Endodermal cell (in vitro differentiated cells): ENCODE measurements around the gene ZNF814. TPM values are rescaled to one million over a fixed set of nuclear protein-coding genes. Genes with fewer than 3 reads are reported as not detected.
"Not testable (repeated sequence)": the region's sequence is repeated elsewhere in the genome, so short reads cannot be mapped to it uniquely, and the experiment has no call there.

Experiments used
- DNase-seq: peaks from one replicate; pipeline ENCODE4 v3.0.0-alpha.2; 2017
- H3K27ac ChIP-seq: 2 replicates; pipeline ENCODE4 v1.5.1; 2013; ENCODE audit warnings: mild to moderate bottlenecking, low read depth, low read length, moderate library complexity
- H3K27me3 ChIP-seq: 2 replicates; pipeline ENCODE4 v1.6.1; 2013; ENCODE audit warnings: mild to moderate bottlenecking, low read length, moderate library complexity; ENCODE audit not compliant: insufficient read depth, control insufficient read depth, poor library complexity, severe bottlenecking
- H3K36me3 ChIP-seq: 2 replicates; pipeline ENCODE4 v1.7.0; 2013; ENCODE audit warnings: mild to moderate bottlenecking, low read length, moderate library complexity; ENCODE audit not compliant: control insufficient read depth, insufficient read depth
- H3K4me1 ChIP-seq: one replicate; pipeline ENCODE4 v1.7.0; 2013; ENCODE audit warnings: low read length; ENCODE audit not compliant: control insufficient read depth, insufficient read depth
- H3K4me3 ChIP-seq: 2 replicates; pipeline ENCODE4 v1.5.1; 2013; ENCODE audit warnings: mild to moderate bottlenecking, low read length, moderate library complexity
- H3K9ac ChIP-seq: 2 replicates; pipeline ENCODE4 v1.6.1; 2013; ENCODE audit warnings: mild to moderate bottlenecking, low read length, moderate library complexity; ENCODE audit not compliant: poor library complexity, severe bottlenecking; ENCODE audit errors: extremely low read depth
- H3K9me3 ChIP-seq: 2 replicates; pipeline ENCODE4 v1.6.1; 2013; ENCODE audit warnings: mild to moderate bottlenecking, low read length, moderate library complexity; ENCODE audit not compliant: control insufficient read depth
- H3K27ac Mint-ChIP-seq: 2 replicates; pipeline ENCODE4 v1.8.0; 2020; ENCODE audit warnings: mixed read lengths
- H3K27me3 Mint-ChIP-seq: 2 replicates; pipeline ENCODE4 v1.8.0; 2021; ENCODE audit warnings: mild to moderate bottlenecking, mixed read lengths; ENCODE audit not compliant: insufficient read depth
- H3K36me3 Mint-ChIP-seq: 2 replicates; pipeline ENCODE4 v1.8.0; 2020; ENCODE audit warnings: low read depth, mixed read lengths
- H3K4me1 Mint-ChIP-seq: 2 replicates; pipeline ENCODE4 v1.8.0; 2020; ENCODE audit warnings: mixed read lengths
- H3K4me3 Mint-ChIP-seq: 2 replicates; pipeline ENCODE4 v1.8.0; 2020; ENCODE audit warnings: mild to moderate bottlenecking, moderate library complexity, mixed read lengths
- H3K9me3 Mint-ChIP-seq: 2 replicates; pipeline ENCODE4 v1.8.0; 2020; ENCODE audit warnings: mild to moderate bottlenecking, mixed read lengths
- CTCF ChIP-seq: fragments of 200-600 bp; sonication (generic); conservative IDR thresholded peaks from 2 replicates; pipeline ENCODE4 v1.5.0; 2021; ENCODE audit warnings: antibody characterized with exemption, mild to moderate bottlenecking
- WGBS, 2 experiments: methylation state at CpG; one replicate each; pipeline versions ENCODE4 v1.1.5 to v1.1.7; 2013; ENCODE audit warnings: missing lambda C conversion rate in 2 of 2, mixed read lengths in 1 of 2; ENCODE audit not compliant: insufficient coverage in 1 of 2, insufficient read length in 1 of 2; 5-methylcytosine and 5-hydroxymethylcytosine counted together
- total RNA-seq, 2 donors: library from RNA; stranded (reverse); fragmentation: NEBNext Ultra II Directional in 1 of 2; extraction: Animal tissue kit (Norgen Biotek cat#: 25700) in 1 of 2; gene quantifications; 2 replicates in 1 of 2; 3 replicates in 1 of 2; pipeline ENCODE4 v1.2.1, GENCODE V29; 2021

Gene ZNF814
- total RNA-seq, 2 donors from 2014 or later, result 54.7 to 63.0 TPM

- no peak overlapping the region for H3K9ac ChIP-seq
- peaks cover 10% of the 10 kb centered on the region for H3K9me3 Mint-ChIP-seq
- peaks cover 21% of the 10 kb centered on the region for H3K9me3 ChIP-seq
- no peak for DNase-seq
- H3K4me1 ChIP-seq, result no peaks in the 10 kb centered on the region
- H3K4me3 ChIP-seq, result no peak overlapping the region
- no peaks in the 10 kb centered on the region for H3K27me3 ChIP-seq
- H3K27ac ChIP-seq, result no peak overlapping the region
- no peak overlapping the region for H3K4me3 Mint-ChIP-seq
- no peaks in the 10 kb centered on the region for H3K4me1 Mint-ChIP-seq
- no peak for TF ChIP-seq CTCF
- peaks cover 11% of the 10 kb centered on the region for H3K36me3 Mint-ChIP-seq
- H3K27ac Mint-ChIP-seq, result no peak overlapping the region
- H3K36me3 ChIP-seq, result peaks cover 17% of the 10 kb centered on the region
- no peaks in the 10 kb centered on the region for H3K27me3 Mint-ChIP-seq
- WGBS, 2 experiments, result 93 to 100% methylated on average over 5 of the region's 5 CpGs
Observed at GRCh38 chr19:57900311-57900710, 11.5 kb upstream of the ZNF814 start.

DNA sequence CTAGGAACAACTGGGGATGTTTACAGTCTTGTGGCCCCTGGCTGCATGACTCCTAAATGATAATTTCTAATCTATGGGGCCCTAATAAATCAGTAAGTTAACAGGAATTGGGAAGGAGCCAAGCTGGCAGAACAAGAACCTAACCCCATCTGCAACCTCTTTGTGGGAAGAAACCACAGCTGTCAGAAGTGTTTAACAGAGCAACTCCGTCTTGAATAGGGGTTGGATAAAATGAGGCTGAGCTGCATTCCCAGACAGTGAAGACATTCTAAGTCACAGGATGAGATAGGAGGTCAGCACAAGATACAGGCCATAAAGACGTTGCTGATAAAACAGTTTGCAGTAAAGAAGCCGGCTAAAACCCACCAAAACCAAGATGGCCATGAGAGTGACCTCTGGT lies 1.9 kb upstream of the ZNF814 start:
- H3K9ac ChIP-seq, result peak overlapping the region; percentile 73
- peak overlapping the region; percentile 72 for H3K27ac ChIP-seq
- not testable (repeated sequence) for H3K4me1 ChIP-seq, H3K9me3 ChIP-seq, DNase-seq, H3K27me3 ChIP-seq, H3K4me1 Mint-ChIP-seq, H3K27me3 Mint-ChIP-seq, H3K4me3 Mint-ChIP-seq, H3K27ac Mint-ChIP-seq, H3K36me3 ChIP-seq
- Mint-ChIP-seq H3K36me3 (peaks cover 23% of the 10 kb centered on the region), H3K9me3 (peaks cover 26% of the 10 kb centered on the region)
- peak overlapping the region; percentile 56 for H3K4me3 ChIP-seq
- WGBS, 2 experiments, result 65 to 78% methylated on average over 3 of the region's 3 CpGs

DNA sequence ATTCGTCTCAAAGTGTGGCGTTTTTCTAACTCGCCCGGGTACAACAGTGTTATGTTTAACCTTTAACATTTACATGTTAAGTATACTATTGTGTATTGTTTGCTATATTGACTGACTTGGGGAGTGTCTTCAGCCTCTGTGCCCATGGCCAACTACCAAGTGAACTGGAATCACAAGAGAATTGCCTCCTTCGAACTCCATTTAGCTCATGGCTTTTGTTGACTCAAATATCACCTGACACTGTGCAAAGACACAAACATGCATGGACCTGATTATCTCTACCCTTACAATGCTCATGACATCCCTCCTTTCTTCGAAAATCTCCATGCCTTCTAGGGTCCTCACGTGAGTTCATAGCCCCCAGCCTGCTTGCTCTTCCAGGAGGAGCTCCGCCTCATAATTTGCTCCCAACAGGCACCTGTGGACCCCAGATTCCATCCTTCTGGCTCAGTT lies 704 bp downstream of the ZNF814 start:
- Histone ChIP-seq H3K36me3 (peaks cover 33% of the 10 kb centered on the region), H3K27me3 (no peaks in the 10 kb centered on the region), H3K9ac (peak overlapping the region; percentile 100), H3K9me3 (peaks cover 23% of the 10 kb centered on the region), H3K4me1 (peaks cover 4% of the 10 kb centered on the region), H3K27ac (peak overlapping the region; percentile 88), H3K4me3 (peak overlapping the region; percentile 98)
- Mint-ChIP-seq H3K4me3 (peak overlapping the region; percentile 95), H3K4me1 (peaks cover 8% of the 10 kb centered on the region), H3K36me3 (peaks cover 49% of the 10 kb centered on the region), H3K27me3 (no peaks in the 10 kb centered on the region), H3K9me3 (peaks cover 52% of the 10 kb centered on the region), H3K27ac (peak overlapping the region; percentile 92)
- no peak for TF ChIP-seq CTCF
- WGBS, 2 experiments, result 0% methylated on average over 4 to 7 of the region's 8 CpGs
- DNase-seq, result no peak
